ENCODE data around the gene ATAD3A.
"Not testable (repeated sequence)": the region's sequence is repeated elsewhere in the genome, so short reads cannot be mapped to it uniquely, and the experiment has no call there.

ATAD3A gene

GRCh38 chr1:1524750-1525383, 12.9 kb downstream of the ATAD3A start:
- DNase-seq = not testable (repeated sequence)

- not testable (repeated sequence) for DNase-seq
Observed at GRCh38 chr1:1526476-1526875, 14.5 kb downstream of the ATAD3A start.

GRCh38 chr1:1527092-1527816, 15.3 kb downstream of the ATAD3A start:
- DNase-seq = no peak

GRCh38 chr1:1528301-1529267, 16.6 kb downstream of the ATAD3A start:
- DNase-seq = no peak

GRCh38 chr1:1529321-1529720, 17.4 kb downstream of the ATAD3A start:
- DNase-seq = no peak

- DNase-seq = no peak
Observed at GRCh38 chr1:1529936-1530335, 18.0 kb downstream of the ATAD3A start.

- DNase-seq = no peak
Observed at GRCh38 chr1:1531947-1532346, 20.0 kb downstream of the ATAD3A start.

GRCh38 chr1:1533176-1533893, 21.4 kb downstream of the ATAD3A start:
- DNase-seq = not testable (repeated sequence)

GRCh38 chr1:1533894-1534291, 21.9 kb downstream of the ATAD3A start:
- DNase-seq = not testable (repeated sequence)

GRCh38 chr1:1534401-1535154, 22.6 kb downstream of the ATAD3A start:
- no peak for DNase-seq

GRCh38 chr1:1535201-1536018, 23.4 kb downstream of the ATAD3A start:
- no peak for DNase-seq

GRCh38 chr1:1536019-1536937, 24.3 kb downstream of the ATAD3A start:
- DNase-seq = no peak

- no peak for DNase-seq
Observed at GRCh38 chr1:1536938-1537546, 25.1 kb downstream of the ATAD3A start.

GRCh38 chr1:1537626-1538250, 25.8 kb downstream of the ATAD3A start:
- no peak for DNase-seq

- DNase-seq = no peak
Observed at GRCh38 chr1:1538334-1538733, 26.4 kb downstream of the ATAD3A start.

GRCh38 chr1:1538989-1539309, 27.0 kb downstream of the ATAD3A start:
- DNase-seq = no peak

GRCh38 chr1:1539310-1540089, 27.5 kb downstream of the ATAD3A start:
- DNase-seq = no peak

GRCh38 chr1:1540090-1540817, 28.3 kb downstream of the ATAD3A start, which contains the start of gene TMEM240:
Gene TMEM240, minus strand, starts transcription at chr1:1540624. Its CDS starts 278 bp downstream, at chr1:1540346.
- DNase-seq = peak; percentile 81

All from hematopoietic multipotent progenitor cell treated with erythropoietin and hydrocortisone succinate and interleukin-3 and kit ligand, for 4 days (in vitro differentiated cells).